ENCODE measurements around the gene MTHFD1L. TPM values are rescaled to one million over a fixed set of nuclear protein-coding genes. Genes with fewer than 3 reads are reported as not detected.

MTHFD1L gene
- total and polyA plus RNA-seq, 2 of the 8 experiments (the other 6 are each of a cell fraction or from before 2014, with no cell fraction given) = 29.2 to 105 TPM

- H3K36me3 ChIP-seq (ENCODE audit: control insufficient read depth in 2 of 4, insufficient read depth in 4 of 4, low read length in 3 of 4) = peaks cover 0 to 7% (median 4%) of the 10 kb centered on the region in 4 experiments; a peak in 5 of 8 replicates
- H3K9me3 ChIP-seq (ENCODE audit: insufficient read depth in 2 of 2, low read depth in 1 of 2, low read length in 1 of 2) = no peaks in the 10 kb centered on the region
- H2BK5ac ChIP-seq (ENCODE audit: low read depth, low read length) = no peak overlapping the region
- no peak overlapping the region for H3K4me2 ChIP-seq (ENCODE audit: insufficient read depth in 1 of 2, low read depth in 2 of 2, low read length in 2 of 2)
- H2AFZ ChIP-seq (ENCODE audit: low read length) = no peak overlapping the region
- H3K79me2 ChIP-seq (ENCODE audit: control insufficient read depth in 1 of 2, insufficient read depth in 2 of 2, low read length in 2 of 2) = no peaks in the 10 kb centered on the region
- no peak overlapping the region for H2BK120ac ChIP-seq (replicated peaks; ENCODE audit: low read depth, low read length)
- no peaks in the 10 kb centered on the region for H3K23me2 ChIP-seq (ENCODE audit: low read depth, low read length)
- DNase-seq (ENCODE audit: low read depth in 1 of 2, low spot score in 2 of 2) (no peak), FAIRE-seq (no peak)
- no peak overlapping the region for H3K56ac ChIP-seq (replicated peaks; ENCODE audit: insufficient read length, low read depth, low read length)
- H3K4me1 ChIP-seq (replicated peaks in 1 of 4; ENCODE audit: control insufficient read depth in 3 of 4, insufficient read depth in 4 of 4, low read length in 3 of 4) = no peaks in the 10 kb centered on the region; a peak in 1 of 7 replicates
- ChIA-PET CTCF (ENCODE audit: partially characterized antibody) (interaction anchor here (0.7 to 1.2 kb wide), 2 partner anchors 38 to 131 kb away, joined by 3 read pairs; no protein-coding TSS in a partner anchor), POLR2A (ENCODE audit: partially characterized antibody) (no interaction called here)
- H2BK20ac ChIP-seq (ENCODE audit: low read length) = no peak overlapping the region
- H2AK5ac ChIP-seq (ENCODE audit: low read depth, low read length) = no peak overlapping the region
- H4K8ac ChIP-seq (ENCODE audit: extremely low read depth, insufficient read depth, low read length) = no peak overlapping the region
- H4K91ac ChIP-seq (replicated peaks; ENCODE audit: insufficient read length, low read length) = no peak overlapping the region
- H3K23ac ChIP-seq (ENCODE audit: insufficient read length) = no peak overlapping the region
- H2BK15ac ChIP-seq (ENCODE audit: low read length) = no peak overlapping the region
- H3K14ac ChIP-seq (ENCODE audit: insufficient read length) = no peak overlapping the region
- H3K4me3 ChIP-seq (ENCODE audit: extremely low read depth in 1 of 4, insufficient read depth in 2 of 4, low read depth in 3 of 4, low read length in 4 of 4) = no peak overlapping the region
- H3K79me1 ChIP-seq (ENCODE audit: low read depth, low read length) = no peaks in the 10 kb centered on the region
- 87% methylated on average over 10 of the region's 10 CpGs; no CpG with 5 or more reads in 1 of the 2 experiments for WGBS, 2 experiments (ENCODE audit: extremely low coverage in 1 of 2, insufficient coverage in 1 of 2, insufficient read length in 1 of 2, insufficient replicate concordance in 2 of 2, low coverage in 1 of 2, low lambda C conversion rate in 2 of 2, missing lambda C conversion rate in 1 of 2)
- H2BK12ac ChIP-seq (ENCODE audit: low read depth, low read length) = no peak overlapping the region
- no peak overlapping the region for H3K18ac ChIP-seq (ENCODE audit: extremely low read depth, low read length)
- H3K27ac ChIP-seq (ENCODE audit: low read depth, low read length) = no peak overlapping the region
- no peak overlapping the region for H4K5ac ChIP-seq (ENCODE audit: insufficient read length, low read depth, low read length)
- no peak overlapping the region for H3K4ac ChIP-seq (replicated peaks; ENCODE audit: insufficient read length, low read depth, low read length)
- no peak overlapping the region for H3K9ac ChIP-seq (replicated peaks in 1 of 4; ENCODE audit: extremely low read depth in 1 of 4, low read depth in 3 of 4, low read length in 3 of 4)
- peaks cover 0 to 3% of the 10 kb centered on the region in 2 experiments for H4K20me1 ChIP-seq (replicated peaks in 1 of 2; ENCODE audit: control insufficient read depth in 1 of 2, insufficient read depth in 2 of 2, low read length in 2 of 2)
- no peak for TF ChIP-seq TAF7 (optimal IDR thresholded peaks at IDR 0.05; ENCODE audit: borderline replicate concordance, low read depth, low read length)
- no peak for TF ChIP-seq FOSL1 (IDR thresholded peaks at IDR 0.05; ENCODE audit: insufficient read depth, low read depth, low read length)
- TF ChIP-seq SRF (IDR thresholded peaks at IDR 0.05; ENCODE audit: low read depth, low read length) = no peak
- no peak for TF ChIP-seq CBX8 (IDR thresholded peaks at IDR 0.05; ENCODE audit: borderline replicate concordance, low read depth, low read length)
- TF ChIP-seq GABPA (IDR thresholded peaks at IDR 0.05; ENCODE audit: borderline replicate concordance, insufficient read depth, low read length) = no peak
- no peak for TF ChIP-seq RNF2 (IDR thresholded peaks at IDR 0.05; ENCODE audit: borderline replicate concordance, low read depth, low read length, missing control alignments, poor library complexity, severe bottlenecking)
- no peak for TF ChIP-seq TEAD4 (IDR thresholded peaks at IDR 0.05; ENCODE audit: low read depth, low read length)
- TF ChIP-seq RXRA (IDR thresholded peaks at IDR 0.05; ENCODE audit: insufficient read depth, low read depth, low read length) = no peak
- TF ChIP-seq PHF8 (conservative IDR thresholded peaks at IDR 0.05; ENCODE audit: low read depth, low read length) = no peak
- no peak for TF ChIP-seq TAF1 (IDR thresholded peaks at IDR 0.05; ENCODE audit: low read depth, low read length)
- no peak for TF ChIP-seq MAFK (IDR thresholded peaks at IDR 0.05; ENCODE audit: low read depth, low read length)
- no peak for TF ChIP-seq SP4 (IDR thresholded peaks at IDR 0.05; ENCODE audit: low read length)
- TF ChIP-seq SUZ12 (IDR thresholded peaks at IDR 0.05; ENCODE audit: low read length) = no peak
- no peak for TF ChIP-seq BRCA1 (IDR thresholded peaks at IDR 0.05; ENCODE audit: low read depth, low read length)
- no peak for TF ChIP-seq SIRT6 (IDR thresholded peaks at IDR 0.05; ENCODE audit: low read length)
- H3K27me3 ChIP-seq (replicated peaks in 1 of 4; ENCODE audit: control insufficient read depth in 3 of 4, extremely low read depth in 1 of 4, insufficient read depth in 3 of 4, low read length in 3 of 4) = no peaks in the 10 kb centered on the region
These were observed 113.1 kb downstream of the MTHFD1L start for GRCh38 chr6:150978624-150979023.

Data from H1 (cell line).